ENCODE data around the gene EDDM3A.
A peak's percentile ranks its signal among the peaks of the same experiment; 100 is the strongest.

Gene EDDM3A

DNA sequence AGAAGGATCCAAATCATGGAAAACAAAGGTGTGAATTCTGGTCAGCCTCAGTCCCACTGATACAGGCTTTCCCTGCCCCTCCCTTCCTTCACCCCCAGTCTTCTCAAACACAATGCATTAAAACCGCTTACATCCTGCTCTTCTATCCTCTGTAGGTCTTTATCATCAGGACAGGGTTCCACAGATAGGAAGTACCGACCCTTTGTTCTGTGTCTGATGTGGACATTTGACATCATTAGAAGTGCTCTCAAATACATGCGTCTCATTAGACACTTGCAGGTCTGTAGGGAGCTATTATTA, 22.9 kb downstream of the EDDM3A start:
- Histone ChIP-seq H3K27me3 (ENCODE audit: insufficient read depth, low read length) (no peaks in the 10 kb centered on the region), H3K14ac (ENCODE audit: low read length) (no peak overlapping the region), H3K23ac (ENCODE audit: low read length) (no peak overlapping the region), H4K12ac (ENCODE audit: low read depth, low read length) (no peak overlapping the region), H2BK5ac (ENCODE audit: low read depth, low read length, poor library complexity) (no peak overlapping the region), H3K4me3 (ENCODE audit: low read depth, low read length) (no peak overlapping the region), H2AFZ (ENCODE audit: insufficient read depth, low read length, poor library complexity) (no peak overlapping the region), H3K36me3 (ENCODE audit: control insufficient read depth in 1 of 2, insufficient read depth in 2 of 2, low read length in 2 of 2) (no peaks in the 10 kb centered on the region), H3K18ac (ENCODE audit: low read length) (no peak overlapping the region), H3K4me2 (ENCODE audit: low read length) (no peak overlapping the region), H2BK120ac (ENCODE audit: insufficient read depth, low read length, poor library complexity) (no peak overlapping the region), H4K91ac (ENCODE audit: low read depth, low read length) (no peak overlapping the region), H3K9me3 (ENCODE audit: insufficient read depth, low read depth, low read length) (no peaks in the 10 kb centered on the region), H2AK5ac (ENCODE audit: low read length) (no peak overlapping the region), H3K4ac (ENCODE audit: low read depth, low read length) (no peak overlapping the region), H3K79me1 (ENCODE audit: low read length) (peaks cover 1% of the 10 kb centered on the region), H4K8ac (ENCODE audit: low read depth, low read length) (no peak overlapping the region), H3K9ac (ENCODE audit: low read length) (no peak overlapping the region), H3K27ac (ENCODE audit: low read depth, low read length) (peak overlapping the region; percentile 13), H2BK12ac (ENCODE audit: low read length) (no peak overlapping the region), H3K79me2 (ENCODE audit: control insufficient read depth, insufficient read depth, low read length, poor library complexity) (no peaks in the 10 kb centered on the region), H3K4me1 (ENCODE audit: control insufficient read depth in 1 of 2, insufficient read depth in 2 of 2, low read length in 2 of 2) (peaks cover 2 to 11% of the 10 kb centered on the region in 2 experiments)
- no CpG with 5 or more reads among the region's 3 CpGs for WGBS (ENCODE audit: extremely low coverage, insufficient coverage, insufficient read length)
- no peak for DNase-seq

DNA sequence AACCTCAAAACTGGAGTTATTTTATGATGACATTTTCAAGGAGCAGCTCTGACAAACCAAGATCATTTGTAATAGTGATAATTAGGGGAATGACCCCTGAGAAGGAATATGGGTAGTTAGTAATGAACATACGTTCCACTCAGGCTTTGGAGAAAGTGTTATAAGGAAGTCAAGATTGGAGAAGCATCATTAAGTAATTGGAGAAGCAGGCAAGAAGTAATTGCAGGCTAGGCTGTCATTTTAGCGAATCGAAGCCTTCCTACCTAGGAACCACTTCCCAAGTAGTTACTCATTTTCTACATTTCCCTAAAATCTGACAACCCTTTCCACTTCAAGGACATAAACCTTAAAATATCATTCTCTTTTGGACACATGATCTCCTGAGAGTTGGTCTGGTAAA, 23.7 kb downstream of the EDDM3A start:
- no peak overlapping the region for H4K8ac ChIP-seq (ENCODE audit: low read depth, low read length)
- no peak overlapping the region for H2BK12ac ChIP-seq (ENCODE audit: low read length)
- H3K23ac ChIP-seq (ENCODE audit: low read length): no peak overlapping the region
- no peak overlapping the region for H4K91ac ChIP-seq (ENCODE audit: low read depth, low read length)
- H3K4me1 ChIP-seq (ENCODE audit: control insufficient read depth in 1 of 2, insufficient read depth in 2 of 2, low read length in 2 of 2): peaks cover 0 to 11% of the 10 kb centered on the region in 2 experiments
- no peak overlapping the region for H3K18ac ChIP-seq (ENCODE audit: low read length)
- no peak overlapping the region for H4K12ac ChIP-seq (ENCODE audit: low read depth, low read length)
- H3K4me3 ChIP-seq (ENCODE audit: low read depth, low read length): no peak overlapping the region
- H3K36me3 ChIP-seq (ENCODE audit: control insufficient read depth in 1 of 2, insufficient read depth in 2 of 2, low read length in 2 of 2): no peaks in the 10 kb centered on the region
- H2BK120ac ChIP-seq (ENCODE audit: insufficient read depth, low read length, poor library complexity): no peak overlapping the region
- H3K4me2 ChIP-seq (ENCODE audit: low read length): no peak overlapping the region
- H3K9me3 ChIP-seq (ENCODE audit: insufficient read depth, low read depth, low read length): no peaks in the 10 kb centered on the region
- no peak for DNase-seq
- no peak overlapping the region for H2AK5ac ChIP-seq (ENCODE audit: low read length)
- peaks cover 1% of the 10 kb centered on the region for H3K79me1 ChIP-seq (ENCODE audit: low read length)
- H3K14ac ChIP-seq (ENCODE audit: low read length): no peak overlapping the region
- H2BK5ac ChIP-seq (ENCODE audit: low read depth, low read length, poor library complexity): no peak overlapping the region
- no peak overlapping the region for H3K4ac ChIP-seq (ENCODE audit: low read depth, low read length)
- no peak overlapping the region for H3K9ac ChIP-seq (ENCODE audit: low read length)
- H2AFZ ChIP-seq (ENCODE audit: insufficient read depth, low read length, poor library complexity): no peak overlapping the region
- H3K27me3 ChIP-seq (ENCODE audit: insufficient read depth, low read length): no peaks in the 10 kb centered on the region
- WGBS (ENCODE audit: extremely low coverage, insufficient coverage, insufficient read length): no CpG with 5 or more reads among the region's 3 CpGs
- H3K79me2 ChIP-seq (ENCODE audit: control insufficient read depth, insufficient read depth, low read length, poor library complexity): no peaks in the 10 kb centered on the region
- H3K27ac ChIP-seq (ENCODE audit: low read depth, low read length): no peak overlapping the region

DNA sequence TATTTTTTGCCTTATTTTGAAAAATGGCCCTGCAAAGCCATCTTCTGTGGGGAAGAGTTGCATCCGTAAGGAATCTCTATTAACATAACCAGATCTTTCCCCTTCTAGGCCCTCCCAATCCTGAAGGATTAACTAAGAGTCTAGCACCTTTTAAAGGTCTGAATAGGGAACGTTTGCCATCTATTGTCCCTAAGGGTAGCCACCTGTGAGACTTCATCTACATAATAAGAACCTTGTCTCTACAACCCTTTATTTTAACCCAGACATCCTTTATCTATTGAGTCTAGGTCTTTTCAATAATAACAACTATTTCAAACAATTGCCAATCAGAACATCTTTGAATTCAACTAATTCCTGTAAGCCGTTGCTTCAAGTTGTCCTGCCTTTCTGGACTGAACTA, 27.0 kb downstream of the EDDM3A start:
- peaks cover 3% of the 10 kb centered on the region for H3K79me1 ChIP-seq (ENCODE audit: low read length)
- H3K36me3 ChIP-seq (ENCODE audit: control insufficient read depth in 1 of 2, insufficient read depth in 2 of 2, low read length in 2 of 2): no peaks in the 10 kb centered on the region
- H4K8ac ChIP-seq (ENCODE audit: low read depth, low read length): no peak overlapping the region
- H3K4me1 ChIP-seq (ENCODE audit: control insufficient read depth in 1 of 2, insufficient read depth in 2 of 2, low read length in 2 of 2): peaks cover 0 to 12% of the 10 kb centered on the region in 2 experiments
- H2BK120ac ChIP-seq (ENCODE audit: insufficient read depth, low read length, poor library complexity): no peak overlapping the region
- no peaks in the 10 kb centered on the region for H3K27me3 ChIP-seq (ENCODE audit: insufficient read depth, low read length)
- no peak overlapping the region for H4K12ac ChIP-seq (ENCODE audit: low read depth, low read length)
- H3K14ac ChIP-seq (ENCODE audit: low read length): no peak overlapping the region
- no peak overlapping the region for H4K91ac ChIP-seq (ENCODE audit: low read depth, low read length)
- no peak overlapping the region for H3K4me3 ChIP-seq (ENCODE audit: low read depth, low read length)
- WGBS (ENCODE audit: extremely low coverage, insufficient coverage, insufficient read length): no CpG with 5 or more reads among the region's 3 CpGs
- no peak overlapping the region for H3K27ac ChIP-seq (ENCODE audit: low read depth, low read length)
- DNase-seq: no peak
- no peak overlapping the region for H2BK5ac ChIP-seq (ENCODE audit: low read depth, low read length, poor library complexity)
- no peaks in the 10 kb centered on the region for H3K79me2 ChIP-seq (ENCODE audit: control insufficient read depth, insufficient read depth, low read length, poor library complexity)
- H3K4me2 ChIP-seq (ENCODE audit: low read length): no peak overlapping the region
- H3K4ac ChIP-seq (ENCODE audit: low read depth, low read length): no peak overlapping the region
- no peak overlapping the region for H3K23ac ChIP-seq (ENCODE audit: low read length)
- H3K9me3 ChIP-seq (ENCODE audit: insufficient read depth, low read depth, low read length): no peaks in the 10 kb centered on the region
- H3K18ac ChIP-seq (ENCODE audit: low read length): no peak overlapping the region
- no peak overlapping the region for H2BK12ac ChIP-seq (ENCODE audit: low read length)
- no peak overlapping the region for H2AFZ ChIP-seq (ENCODE audit: insufficient read depth, low read length, poor library complexity)
- H2AK5ac ChIP-seq (ENCODE audit: low read length): no peak overlapping the region
- H3K9ac ChIP-seq (ENCODE audit: low read length): no peak overlapping the region

DNA sequence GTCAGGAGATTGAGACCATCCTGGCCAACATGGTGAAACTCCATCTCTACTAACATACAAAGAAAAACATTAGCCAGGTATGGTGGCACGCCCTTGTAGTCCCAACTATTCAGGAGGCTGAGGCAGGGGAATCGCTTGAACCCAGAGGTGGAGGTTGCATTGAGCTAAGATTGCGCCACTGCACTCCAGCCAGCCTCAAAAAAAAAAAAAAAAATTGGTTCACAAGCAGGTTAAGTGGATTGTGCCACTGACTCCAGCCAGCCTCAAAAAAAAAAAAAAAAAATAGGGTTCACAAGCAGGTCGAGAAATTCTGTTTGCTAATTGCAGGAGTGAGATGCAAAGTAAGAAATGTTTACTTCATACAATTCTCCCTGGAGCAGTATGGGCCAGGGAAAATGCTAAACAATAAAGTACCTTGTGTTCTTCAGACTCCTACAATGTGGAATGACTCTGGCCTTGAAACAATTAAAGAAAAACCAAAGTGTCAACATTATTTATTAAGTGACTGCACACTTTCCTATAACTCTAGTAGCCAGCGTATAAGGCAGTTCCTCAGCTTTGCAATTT, 28.7 kb downstream of the EDDM3A start:
- Histone ChIP-seq H3K9ac (ENCODE audit: low read length) (no peak overlapping the region), H2BK120ac (ENCODE audit: insufficient read depth, low read length, poor library complexity) (no peak overlapping the region), H3K14ac (ENCODE audit: low read length) (no peak overlapping the region), H3K9me3 (ENCODE audit: insufficient read depth, low read depth, low read length) (no peaks in the 10 kb centered on the region), H3K27me3 (ENCODE audit: insufficient read depth, low read length) (no peaks in the 10 kb centered on the region), H3K4me3 (ENCODE audit: low read depth, low read length) (no peak overlapping the region), H3K79me1 (ENCODE audit: low read length) (peaks cover 2% of the 10 kb centered on the region), H2BK5ac (ENCODE audit: low read depth, low read length, poor library complexity) (no peak overlapping the region), H4K8ac (ENCODE audit: low read depth, low read length) (no peak overlapping the region), H4K12ac (ENCODE audit: low read depth, low read length) (no peak overlapping the region), H3K4ac (ENCODE audit: low read depth, low read length) (no peak overlapping the region), H2AFZ (ENCODE audit: insufficient read depth, low read length, poor library complexity) (no peak overlapping the region), H3K23ac (ENCODE audit: low read length) (no peak overlapping the region), H4K91ac (ENCODE audit: low read depth, low read length) (no peak overlapping the region), H3K36me3 (ENCODE audit: control insufficient read depth in 1 of 2, insufficient read depth in 2 of 2, low read length in 2 of 2) (no peaks in the 10 kb centered on the region), H2AK5ac (ENCODE audit: low read length) (no peak overlapping the region), H3K4me2 (ENCODE audit: low read length) (no peak overlapping the region), H3K27ac (ENCODE audit: low read depth, low read length) (no peak overlapping the region), H3K79me2 (ENCODE audit: control insufficient read depth, insufficient read depth, low read length, poor library complexity) (no peaks in the 10 kb centered on the region), H2BK12ac (ENCODE audit: low read length) (no peak overlapping the region), H3K4me1 (ENCODE audit: control insufficient read depth in 1 of 2, insufficient read depth in 2 of 2, low read length in 2 of 2) (peaks cover 0 to 1% of the 10 kb centered on the region in 2 experiments), H3K18ac (ENCODE audit: low read length) (no peak overlapping the region)
- DNase-seq: no peak
- WGBS (ENCODE audit: extremely low coverage, insufficient coverage, insufficient read length): no CpG with 5 or more reads among the region's 5 CpGs
